ENCODE data around the gene TMEM161A. TPM values are rescaled to one million over a fixed set of nuclear protein-coding genes. Genes with fewer than 3 reads are reported as not detected.
A peak's percentile ranks its signal among the peaks of the same experiment; 100 is the strongest.

Gene TMEM161A
- total and polyA plus RNA-seq, 9 of the 15 experiments (the other 6 are each of a cell fraction or from before 2014, with no cell fraction given) = 0.63 to 92.3 (median 38.9) TPM

DNA sequence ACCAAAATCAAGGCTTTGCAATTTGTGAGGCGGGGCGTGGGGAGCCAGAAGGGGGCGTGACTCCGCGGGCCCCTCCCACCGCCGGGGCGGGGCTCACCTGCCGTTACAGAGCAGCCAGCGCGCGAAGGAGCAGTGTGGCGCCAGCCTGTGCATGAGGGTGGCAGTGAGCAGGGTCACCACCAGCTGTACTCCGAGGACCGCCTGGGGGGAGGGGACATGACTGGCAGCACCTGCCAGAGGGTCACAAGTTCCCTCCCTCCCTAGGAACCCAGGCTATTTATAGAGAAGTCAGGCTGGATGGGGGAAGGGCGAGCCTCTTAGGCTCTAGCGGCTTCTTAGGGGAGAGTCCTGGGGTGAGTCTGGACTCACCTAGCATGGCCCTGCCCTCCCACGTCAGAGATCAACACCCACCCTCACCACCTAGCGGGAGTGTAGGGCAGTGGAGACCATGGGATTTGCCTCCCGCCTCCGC, 3.6 kb downstream of the TMEM161A start (continued):
- TF ChIP-seq FOXM1 (IDR thresholded peaks at IDR 0.05; ENCODE audit: low read depth) = no peak
- TF ChIP-seq FOXM1 (CRISPR knock-in tag; IDR thresholded peaks at IDR 0.05; ENCODE audit: low read depth) = no peak
- no peak for TF ChIP-seq HDAC3 (IDR thresholded peaks at IDR 0.05; ENCODE audit: borderline replicate concordance, partially characterized antibody)
- TF ChIP-seq NR3C1 (CRISPR knock-in tag; IDR thresholded peaks at IDR 0.05) = no peak
- TF ChIP-seq ZNF354B (CRISPR knock-in tag; IDR thresholded peaks at IDR 0.05) = no peak
- TF ChIP-seq, protein P1, sequence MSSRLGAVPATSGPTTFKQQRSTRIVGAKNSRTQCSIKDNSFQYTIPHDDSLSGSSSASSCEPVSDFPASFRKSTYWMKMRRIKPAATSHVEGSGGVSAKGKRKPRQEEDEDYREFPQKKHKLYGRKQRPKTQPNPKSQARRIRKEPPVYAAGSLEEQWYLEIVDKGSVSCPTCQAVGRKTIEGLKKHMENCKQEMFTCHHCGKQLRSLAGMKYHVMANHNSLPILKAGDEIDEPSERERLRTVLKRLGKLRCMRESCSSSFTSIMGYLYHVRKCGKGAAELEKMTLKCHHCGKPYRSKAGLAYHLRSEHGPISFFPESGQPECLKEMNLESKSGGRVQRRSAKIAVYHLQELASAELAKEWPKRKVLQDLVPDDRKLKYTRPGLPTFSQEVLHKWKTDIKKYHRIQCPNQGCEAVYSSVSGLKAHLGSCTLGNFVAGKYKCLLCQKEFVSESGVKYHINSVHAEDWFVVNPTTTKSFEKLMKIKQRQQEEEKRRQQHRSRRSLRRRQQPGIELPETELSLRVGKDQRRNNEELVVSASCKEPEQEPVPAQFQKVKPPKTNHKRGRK (tag; IDR thresholded peaks at IDR 0.05) = no peak
- TF ChIP-seq SMAD2 (IDR thresholded peaks at IDR 0.05; ENCODE audit: low read depth, low read length) = no peak
- TF ChIP-seq ZNF143 (CRISPR knock-in tag; IDR thresholded peaks at IDR 0.05) = no peak
- TF ChIP-seq, protein P2, sequence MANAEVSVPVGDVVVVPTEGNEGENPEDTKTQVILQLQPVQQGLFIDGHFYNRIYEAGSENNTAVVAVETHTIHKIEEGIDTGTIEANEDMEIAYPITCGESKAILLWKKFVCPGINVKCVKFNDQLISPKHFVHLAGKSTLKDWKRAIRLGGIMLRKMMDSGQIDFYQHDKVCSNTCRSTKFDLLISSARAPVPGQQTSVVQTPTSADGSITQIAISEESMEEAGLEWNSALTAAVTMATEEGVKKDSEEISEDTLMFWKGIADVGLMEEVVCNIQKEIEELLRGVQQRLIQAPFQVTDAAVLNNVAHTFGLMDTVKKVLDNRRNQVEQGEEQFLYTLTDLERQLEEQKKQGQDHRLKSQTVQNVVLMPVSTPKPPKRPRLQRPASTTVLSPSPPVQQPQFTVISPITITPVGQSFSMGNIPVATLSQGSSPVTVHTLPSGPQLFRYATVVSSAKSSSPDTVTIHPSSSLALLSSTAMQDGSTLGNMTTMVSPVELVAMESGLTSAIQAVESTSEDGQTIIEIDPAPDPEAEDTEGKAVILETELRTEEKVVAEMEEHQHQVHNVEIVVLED (CRISPR knock-in tag; IDR thresholded peaks at IDR 0.05) = no peak
- TF ChIP-seq, protein P3, sequence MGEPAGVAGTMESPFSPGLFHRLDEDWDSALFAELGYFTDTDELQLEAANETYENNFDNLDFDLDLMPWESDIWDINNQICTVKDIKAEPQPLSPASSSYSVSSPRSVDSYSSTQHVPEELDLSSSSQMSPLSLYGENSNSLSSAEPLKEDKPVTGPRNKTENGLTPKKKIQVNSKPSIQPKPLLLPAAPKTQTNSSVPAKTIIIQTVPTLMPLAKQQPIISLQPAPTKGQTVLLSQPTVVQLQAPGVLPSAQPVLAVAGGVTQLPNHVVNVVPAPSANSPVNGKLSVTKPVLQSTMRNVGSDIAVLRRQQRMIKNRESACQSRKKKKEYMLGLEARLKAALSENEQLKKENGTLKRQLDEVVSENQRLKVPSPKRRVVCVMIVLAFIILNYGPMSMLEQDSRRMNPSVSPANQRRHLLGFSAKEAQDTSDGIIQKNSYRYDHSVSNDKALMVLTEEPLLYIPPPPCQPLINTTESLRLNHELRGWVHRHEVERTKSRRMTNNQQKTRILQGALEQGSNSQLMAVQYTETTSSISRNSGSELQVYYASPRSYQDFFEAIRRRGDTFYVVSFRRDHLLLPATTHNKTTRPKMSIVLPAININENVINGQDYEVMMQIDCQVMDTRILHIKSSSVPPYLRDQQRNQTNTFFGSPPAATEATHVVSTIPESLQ (CRISPR knock-in tag; IDR thresholded peaks at IDR 0.05) = 0 out of 2 replicates have a peak, but pooled peaks have one; percentile 48
- TF ChIP-seq, protein P4, sequence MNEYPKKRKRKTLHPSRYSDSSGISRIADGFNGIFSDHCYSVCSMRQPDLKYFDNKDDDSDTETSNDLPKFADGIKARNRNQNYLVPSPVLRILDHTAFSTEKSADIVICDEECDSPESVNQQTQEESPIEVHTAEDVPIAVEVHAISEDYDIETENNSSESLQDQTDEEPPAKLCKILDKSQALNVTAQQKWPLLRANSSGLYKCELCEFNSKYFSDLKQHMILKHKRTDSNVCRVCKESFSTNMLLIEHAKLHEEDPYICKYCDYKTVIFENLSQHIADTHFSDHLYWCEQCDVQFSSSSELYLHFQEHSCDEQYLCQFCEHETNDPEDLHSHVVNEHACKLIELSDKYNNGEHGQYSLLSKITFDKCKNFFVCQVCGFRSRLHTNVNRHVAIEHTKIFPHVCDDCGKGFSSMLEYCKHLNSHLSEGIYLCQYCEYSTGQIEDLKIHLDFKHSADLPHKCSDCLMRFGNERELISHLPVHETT (CRISPR knock-in tag; conservative IDR thresholded peaks at IDR 0.05 in 1 of 2, IDR thresholded peaks at IDR 0.05 in 1 of 2) = no peak
- no peak for TF ChIP-seq NUFIP1 (IDR thresholded peaks at IDR 0.05; ENCODE audit: partially characterized antibody)
- TF ChIP-seq KAT2B (IDR thresholded peaks at IDR 0.05; ENCODE audit: low read depth, low read length) = no peak
- no peak for TF ChIP-seq ZNF79 (CRISPR knock-in tag; IDR thresholded peaks at IDR 0.05; ENCODE audit: low read depth)
